ENCODE measurements around the gene KLHL14. TPM values are rescaled to one million over a fixed set of nuclear protein-coding genes. Genes with fewer than 3 reads are reported as not detected.

The KLHL14 gene
- total RNA-seq, 1 donor from 2014 or later = 0.11 TPM

DNA sequence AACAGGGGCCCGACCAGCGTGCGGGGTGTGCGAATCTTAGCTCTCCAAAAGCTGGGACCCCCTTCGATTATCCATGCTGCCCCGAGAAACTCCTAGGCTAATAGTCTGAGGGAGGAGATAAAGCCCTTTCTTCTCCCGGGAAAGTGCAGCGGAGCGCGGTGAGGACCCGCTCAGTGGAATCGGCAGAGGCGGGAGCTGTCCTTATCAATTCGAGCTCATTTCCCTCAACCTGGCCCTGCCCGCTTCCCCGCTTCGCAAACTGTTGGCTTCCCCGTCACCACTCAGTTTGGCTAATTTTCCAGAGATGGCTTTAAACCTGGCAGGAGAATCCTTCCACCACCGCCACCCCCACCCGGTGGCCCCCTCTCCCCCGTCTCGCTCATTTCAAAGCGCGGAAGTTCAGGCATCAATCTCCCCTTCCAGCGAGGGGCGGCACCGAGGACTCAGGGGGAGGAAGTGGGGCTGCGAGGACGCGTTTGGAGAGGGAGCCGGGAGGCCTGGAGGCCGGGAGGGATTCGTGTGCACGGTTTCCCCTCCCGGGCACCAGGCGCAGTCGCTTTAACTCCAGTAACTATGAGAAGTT, 1.6 kb downstream of the KLHL14 start:
- DNase-seq (ENCODE audit: low spot score) = no peak
- intact Hi-C loops (cut with DNase I) = no loop called here

GRCh38 chr18:32770666-32771168, 2.1 kb downstream of the KLHL14 start:
- DNase-seq (ENCODE audit: low spot score) = no peak
- intact Hi-C loops (cut with DNase I) = no loop called here

DNA sequence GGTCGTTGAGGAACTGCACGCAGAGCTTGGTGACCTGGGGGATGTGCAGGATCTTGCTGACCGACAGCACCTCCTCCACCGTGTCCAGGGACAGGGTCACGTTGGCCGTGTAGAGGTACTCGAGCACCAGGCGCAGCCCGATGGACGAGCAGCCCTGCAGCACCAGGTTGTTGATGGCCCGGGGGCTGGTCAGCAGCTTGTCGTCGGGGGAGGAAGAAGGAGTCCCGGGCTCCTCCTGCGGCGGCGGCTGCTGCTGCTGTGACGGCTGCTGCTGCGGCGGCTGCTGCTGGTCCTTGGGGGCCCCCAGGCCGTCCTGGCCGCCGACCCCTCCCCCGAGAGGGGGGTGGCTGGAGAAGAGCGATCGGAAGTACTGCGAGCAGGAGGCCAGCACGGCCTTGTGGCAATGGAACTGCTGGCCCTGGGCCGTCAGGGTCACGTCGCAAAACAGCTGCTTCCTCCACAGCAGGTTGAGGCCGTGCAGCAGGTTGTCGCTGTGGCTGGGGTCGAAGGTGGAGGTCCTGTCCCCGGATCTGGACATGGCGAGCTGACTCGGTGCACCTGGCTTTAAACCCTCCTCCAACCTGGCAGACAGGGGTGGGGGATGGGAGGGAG, 2.7 kb downstream of the KLHL14 start:
- DNase-seq (ENCODE audit: low spot score) = no peak
- intact Hi-C loops (cut with DNase I) = no loop called here

GRCh38 chr18:32769586-32770053, 3.2 kb downstream of the KLHL14 start:
- no peak for DNase-seq (ENCODE audit: low spot score)
- intact Hi-C loops (cut with DNase I) = no loop called here

DNA sequence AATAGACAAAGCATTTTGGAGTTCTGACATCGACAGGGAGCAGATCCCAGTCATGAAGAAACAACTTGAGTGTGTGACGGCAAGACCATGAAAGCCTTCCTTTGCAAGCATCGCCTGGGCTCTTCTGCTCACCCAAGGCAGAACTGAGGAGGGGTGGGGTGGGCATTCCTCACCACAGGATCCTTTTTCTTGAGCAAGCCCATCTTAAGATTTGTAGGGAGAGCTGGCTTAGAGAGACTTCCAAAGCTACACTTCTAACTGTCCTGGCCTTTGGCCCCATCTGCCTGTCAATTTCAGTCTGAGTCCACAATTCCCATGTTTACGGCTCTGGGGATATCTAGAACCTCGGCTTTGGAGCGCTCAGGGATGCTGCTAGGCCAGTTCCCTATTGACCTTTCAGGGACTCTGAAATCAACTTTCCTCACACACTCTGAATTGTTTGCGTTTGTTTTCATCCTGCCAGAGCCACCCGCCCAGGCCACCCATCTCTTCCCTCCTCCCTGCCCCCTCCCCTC, 3.7 kb downstream of the KLHL14 start:
- DNase-seq (ENCODE audit: low spot score) = no peak
- intact Hi-C loops (cut with DNase I) = no loop called here

DNA sequence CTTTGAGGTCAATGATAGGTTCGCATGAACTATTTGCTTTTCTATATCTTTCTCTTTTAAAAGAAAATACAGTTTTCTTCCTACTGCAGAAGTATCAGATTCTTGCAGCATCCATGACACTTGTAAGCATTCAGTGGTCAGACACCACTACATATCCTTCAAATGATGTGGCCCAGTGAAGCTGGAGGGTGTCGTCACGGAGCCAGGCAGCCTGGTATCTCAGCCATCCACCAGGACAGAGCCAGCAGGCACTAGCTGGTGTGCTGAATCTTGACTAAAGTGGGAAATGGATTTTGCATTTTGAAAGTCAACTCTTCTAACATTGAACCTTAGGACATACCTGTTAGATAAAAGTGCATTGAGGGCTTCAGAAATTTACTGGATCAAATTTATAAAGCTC, 5.4 kb downstream of the KLHL14 start:
- DNase-seq (ENCODE audit: low spot score) = no peak
- intact Hi-C loops (cut with DNase I) = no loop called here

DNA sequence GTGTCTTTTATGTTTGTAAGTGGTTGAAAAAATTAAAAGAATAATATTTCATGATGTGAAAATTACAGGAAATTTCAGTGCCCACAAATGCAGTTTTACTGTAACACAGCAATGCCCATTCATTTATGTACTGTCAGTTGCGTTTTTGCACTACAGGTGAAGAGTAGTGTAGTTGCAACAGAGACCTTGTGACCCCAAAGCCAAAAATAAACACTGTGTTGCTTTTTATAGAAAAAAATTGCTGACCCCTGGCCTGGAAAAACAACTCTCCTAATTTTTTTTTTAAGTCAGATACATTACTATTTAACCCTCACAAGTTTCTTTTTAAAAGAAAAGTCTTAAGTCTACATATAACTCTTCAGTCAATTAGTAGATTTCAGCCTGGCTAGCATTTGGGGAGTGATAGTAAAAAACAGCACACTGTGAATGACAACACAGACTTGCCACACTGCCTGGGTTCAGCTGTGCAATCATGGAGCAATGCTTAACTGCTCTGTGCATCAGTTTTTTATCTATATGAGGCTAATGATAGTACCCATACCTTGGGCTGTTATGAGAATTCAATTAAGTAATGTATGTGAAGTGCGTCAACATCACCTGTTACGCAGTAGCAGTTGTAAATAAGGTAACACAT, 8.1 kb downstream of the KLHL14 start:
- no peak for DNase-seq (ENCODE audit: low spot score)
- intact Hi-C loops (cut with DNase I) = no loop called here

DNA sequence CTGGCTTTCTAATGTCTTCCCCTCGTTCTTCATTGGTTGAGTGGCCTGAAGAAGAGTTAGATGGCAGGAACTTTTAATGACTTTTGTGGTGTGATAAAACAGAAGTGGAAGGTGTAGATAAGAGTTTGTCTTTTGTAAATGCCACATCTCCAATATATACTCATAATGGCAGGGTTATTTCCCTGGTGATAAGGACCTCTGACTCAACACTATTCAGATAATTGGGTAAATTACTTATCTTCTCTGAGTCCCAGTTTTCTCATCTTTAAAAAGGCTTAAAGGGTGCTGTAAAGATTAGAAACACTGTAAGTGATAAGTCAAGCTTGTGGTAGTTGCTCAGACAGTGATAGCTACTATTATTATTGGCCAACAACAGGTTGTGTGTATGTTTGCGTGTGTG, 9.5 kb downstream of the KLHL14 start:
- intact Hi-C loops (cut with DNase I) = no loop called here
- no peak for DNase-seq (ENCODE audit: low spot score)

DNA sequence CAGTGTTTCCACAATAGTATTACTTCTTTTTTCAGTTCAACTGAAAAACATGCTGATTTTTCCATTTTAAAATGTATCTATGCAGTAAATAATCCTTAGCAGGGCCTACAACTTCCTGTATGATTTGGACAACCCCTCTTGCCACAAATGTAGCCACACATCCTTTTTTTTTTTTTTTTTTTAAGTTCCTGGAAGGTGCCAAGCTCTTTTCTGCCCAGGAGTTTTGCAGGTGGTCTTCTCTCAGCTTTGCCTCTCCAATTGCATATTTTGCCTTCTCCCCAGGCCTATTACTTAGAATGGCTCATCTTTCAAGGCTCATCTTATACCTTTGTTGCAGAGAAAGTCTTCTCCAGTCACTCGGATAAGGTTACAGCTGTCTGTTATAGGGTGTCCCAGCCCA, 11.6 kb downstream of the KLHL14 start:
- no peak for DNase-seq (ENCODE audit: low spot score)
- intact Hi-C loops (cut with DNase I) = no loop called here

GRCh38 chr18:32760391-32760790, 12.4 kb downstream of the KLHL14 start:
- intact Hi-C loops (cut with DNase I) = no loop called here
- DNase-seq (ENCODE audit: low spot score) = no peak

- no peak for DNase-seq (ENCODE audit: low spot score)
- intact Hi-C loops (cut with DNase I) = no loop called here
Observed at GRCh38 chr18:32759611-32760167, 13.1 kb downstream of the KLHL14 start.

- no peak for DNase-seq (ENCODE audit: low spot score)
Observed at GRCh38 chr18:32754508-32755263, 18.1 kb downstream of the KLHL14 start.

DNA sequence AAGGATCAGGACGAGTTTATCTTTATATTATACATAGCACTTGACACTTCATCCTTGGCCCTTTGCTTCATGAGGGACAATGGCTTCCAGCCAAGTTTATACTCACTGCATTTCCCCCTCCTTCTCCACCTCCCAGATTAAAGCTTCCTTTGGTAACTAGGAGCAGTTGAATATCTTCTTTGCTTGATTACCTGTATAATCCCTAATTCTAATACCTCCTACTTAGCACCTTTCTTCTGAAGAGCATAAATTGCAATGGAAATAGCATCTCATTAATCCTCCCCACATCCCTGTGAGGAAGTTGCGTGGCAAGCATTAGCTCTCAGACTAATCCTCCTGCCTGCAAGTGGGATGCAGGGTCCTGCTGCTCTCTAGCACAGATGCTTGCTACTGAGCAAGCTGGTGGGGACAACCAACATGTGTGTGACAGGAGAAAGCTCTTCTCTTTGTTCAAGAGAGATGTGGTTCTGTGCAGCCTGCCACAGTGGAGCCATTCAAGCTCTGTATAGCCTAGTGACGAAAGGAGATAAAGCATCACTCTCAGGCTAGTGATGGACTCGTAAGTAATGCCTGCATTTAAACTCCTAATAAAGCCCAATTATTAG, 19.1 kb downstream of the KLHL14 start:
- intact Hi-C loops (cut with DNase I) = no loop called here
- DNase-seq (ENCODE audit: low spot score) = no peak

More at GRCh38 chr18:32754508-32755263, 18.1 kb downstream of the KLHL14 start:
- intact Hi-C loops (cut with DNase I) = no loop called here

DNA sequence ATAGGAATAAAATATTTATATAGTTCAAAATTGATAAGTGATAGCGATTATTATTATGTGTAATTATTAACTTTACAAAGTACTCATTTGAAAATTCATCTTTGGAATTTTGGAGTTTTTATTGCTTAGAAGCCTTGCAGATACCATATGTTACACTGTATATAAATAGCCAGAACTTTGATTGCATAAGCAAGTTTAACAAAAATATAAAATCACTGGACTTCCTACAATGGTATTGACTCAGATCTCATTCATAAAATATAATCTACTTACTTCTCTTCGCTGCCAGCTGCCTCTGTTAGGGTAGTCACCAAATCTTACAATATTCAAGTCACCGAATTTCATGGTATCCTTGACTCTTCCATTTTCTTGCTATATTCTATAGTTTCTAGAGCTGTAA, 22.5 kb downstream of the KLHL14 start:
- intact Hi-C loops (cut with DNase I) = no loop called here

DNA sequence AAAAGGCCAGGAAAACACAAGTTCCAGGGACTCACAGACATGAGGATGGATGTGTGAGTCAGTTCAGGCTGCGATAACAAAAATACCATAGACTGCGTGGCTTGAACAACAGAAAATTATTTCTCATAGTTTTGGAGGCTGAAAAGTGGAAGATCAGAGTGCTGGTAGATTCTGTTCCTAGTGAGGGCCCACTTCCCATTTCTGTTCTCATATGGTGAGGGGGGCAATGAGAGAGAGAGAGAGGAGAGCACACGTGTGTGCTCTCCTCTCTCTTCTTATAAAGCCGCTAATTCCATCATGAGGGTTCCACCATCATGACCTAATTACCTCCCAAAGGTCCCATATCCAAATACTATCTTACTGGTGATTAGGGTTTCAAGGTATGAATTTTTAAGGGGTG, 23.0 kb downstream of the KLHL14 start:
- DNase-seq (ENCODE audit: low spot score) = no peak
- intact Hi-C loops (cut with DNase I) = no loop called here

More for the DNA sequence above, 22.5 kb downstream of the KLHL14 start:
- no peak for DNase-seq (ENCODE audit: low spot score)

DNA sequence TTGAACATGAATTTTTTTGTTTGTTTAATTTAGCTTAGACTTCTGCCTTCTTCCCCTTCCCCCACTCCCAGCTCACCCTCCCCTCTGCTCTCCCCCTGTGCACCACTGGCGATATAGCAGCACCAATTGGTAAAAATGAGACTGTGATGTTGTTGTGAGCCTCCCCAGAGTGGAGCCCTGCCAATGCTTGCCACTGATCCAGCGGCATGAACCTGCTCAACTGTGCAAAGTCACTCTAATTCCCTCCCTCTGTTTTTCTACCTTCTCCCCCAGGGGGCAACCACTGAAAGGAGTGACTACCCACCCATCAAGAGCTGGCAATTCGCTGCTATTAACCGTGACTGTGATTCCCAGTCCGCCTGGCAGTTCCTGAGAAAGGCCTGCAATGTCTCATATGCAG, 30.2 kb downstream of the KLHL14 start:
- intact Hi-C loops (cut with DNase I) = no loop called here
- no peak for DNase-seq (ENCODE audit: low spot score)

DNA sequence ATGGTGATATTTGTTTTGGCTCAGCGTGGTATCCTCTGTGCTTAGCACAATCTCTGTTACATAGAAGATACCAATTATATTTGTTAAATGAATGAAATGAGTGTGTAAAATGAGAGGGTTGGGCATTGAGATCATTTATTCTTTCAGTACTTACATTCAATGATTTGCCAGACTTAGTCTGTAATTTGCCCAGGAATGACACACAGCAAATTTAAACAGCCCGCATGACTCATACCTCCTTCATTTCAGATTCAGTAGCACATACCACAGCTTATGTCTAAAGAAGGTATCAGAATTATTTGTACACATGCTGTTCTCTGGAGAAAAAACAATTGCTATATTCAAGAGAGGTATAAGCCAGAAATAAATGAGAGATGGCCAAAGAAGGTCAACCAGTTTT, 37.0 kb downstream of the KLHL14 start:
- intact Hi-C loops (cut with DNase I) = no loop called here
- no peak for DNase-seq (ENCODE audit: low spot score)

DNA sequence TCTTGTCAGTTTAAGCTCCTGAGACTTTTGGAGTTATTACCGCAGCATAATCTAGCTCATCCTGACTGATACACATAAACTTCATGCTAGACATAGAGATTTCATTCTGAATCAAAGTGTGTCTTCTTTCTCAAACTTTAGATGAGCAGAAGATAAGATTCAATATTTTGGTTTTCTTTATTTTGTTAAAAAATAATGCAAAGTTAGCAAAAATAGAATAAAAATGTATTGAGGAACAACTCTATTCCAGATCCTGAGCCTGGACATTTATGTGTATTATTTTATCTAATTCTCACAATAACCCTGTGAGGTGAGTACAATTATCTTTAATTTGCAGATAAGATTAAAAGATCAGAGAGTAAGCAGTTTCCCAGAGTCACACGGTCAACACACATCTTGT, 38.4 kb downstream of the KLHL14 start:
- intact Hi-C loops (cut with DNase I) = no loop called here
- DNase-seq (ENCODE audit: low spot score) = no peak

- no peak for DNase-seq (ENCODE audit: low spot score)
- intact Hi-C loops (cut with DNase I) = no loop called here
Observed at GRCh38 chr18:32732165-32732564, 40.7 kb downstream of the KLHL14 start.
